HG03139 (cell line): ENCODE measurements around the gene FBXO3.

ENCODE experiments used
- ATAC-seq: cut with Tn5 transposase; IDR thresholded peaks from one replicate; pipeline ENCODE4 v1.9.1; 2021; ENCODE audit not compliant: unreplicated experiment

FBXO3 gene

DNA sequence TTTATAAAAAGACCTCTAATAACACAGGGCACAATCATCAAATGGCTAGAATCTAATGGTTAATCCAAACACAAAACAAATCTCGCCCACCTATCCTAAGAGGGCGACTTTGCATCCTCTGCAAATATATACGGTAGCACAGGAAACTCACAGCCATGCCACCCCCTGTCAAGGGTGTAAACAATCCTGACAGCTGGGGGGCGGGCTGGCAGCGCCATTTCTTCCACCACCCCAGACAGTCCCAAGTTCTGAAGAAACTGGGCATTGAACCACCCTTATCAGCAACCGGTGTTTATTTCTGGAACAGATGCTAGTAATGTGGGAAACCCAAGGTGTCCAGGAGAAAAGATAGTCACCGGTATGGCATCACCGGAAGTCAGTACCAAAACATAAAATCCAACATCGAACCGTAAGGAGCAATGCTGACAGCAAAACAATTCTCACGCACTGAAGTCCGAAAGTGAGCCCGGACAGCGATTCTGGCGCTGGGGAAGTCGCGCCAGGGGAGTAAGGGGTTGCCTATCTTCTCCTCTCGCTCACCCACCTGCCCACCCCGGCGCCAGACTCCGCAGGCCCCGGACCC is 825 bp downstream of the FBXO3 start:
- peak; percentile 8 for ATAC-seq

DNA sequence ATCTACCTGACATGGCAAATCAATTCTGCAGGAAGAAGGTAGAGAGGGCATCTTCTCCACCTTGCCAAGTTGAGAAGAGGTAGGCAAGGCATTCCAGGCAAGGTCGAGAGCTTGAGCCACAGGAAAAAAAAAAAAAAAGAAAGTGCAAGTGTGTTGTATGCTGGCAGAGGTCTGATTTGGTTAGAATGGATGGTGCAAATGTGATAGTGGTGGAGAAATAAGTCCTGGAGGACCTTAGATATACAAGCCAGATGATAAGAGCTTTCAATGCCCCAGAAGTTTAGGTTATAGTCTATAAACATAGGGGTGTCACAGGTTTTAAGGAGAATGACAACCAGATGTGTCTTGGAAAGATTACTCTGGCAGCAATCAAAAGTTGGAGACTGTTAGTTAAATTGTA is 1.4 kb downstream of the FBXO3 start:
- no peak for ATAC-seq

DNA sequence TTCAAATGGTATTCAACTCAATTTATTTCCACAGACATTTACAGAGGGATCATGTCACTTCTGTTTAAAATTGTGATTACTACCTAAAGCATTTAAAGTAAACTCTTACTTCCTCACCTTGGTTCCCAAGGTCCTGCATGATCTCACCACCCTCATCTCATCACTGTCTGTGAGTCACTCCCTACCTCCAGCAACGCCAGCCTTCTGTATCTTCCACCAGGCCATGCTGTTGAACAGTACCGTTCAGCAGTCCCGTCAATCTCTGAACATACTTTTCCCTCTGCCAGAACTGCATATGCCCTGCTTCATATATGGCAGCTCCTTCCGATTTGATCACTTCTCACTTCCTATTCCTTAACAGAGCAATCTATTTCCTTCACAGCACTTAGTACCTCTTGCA is 2.0 kb downstream of the FBXO3 start:
- no peak for ATAC-seq

- no peak for ATAC-seq
These were observed 4.1 kb downstream of the FBXO3 start for GRCh38 chr11:33770236-33770635.

DNA sequence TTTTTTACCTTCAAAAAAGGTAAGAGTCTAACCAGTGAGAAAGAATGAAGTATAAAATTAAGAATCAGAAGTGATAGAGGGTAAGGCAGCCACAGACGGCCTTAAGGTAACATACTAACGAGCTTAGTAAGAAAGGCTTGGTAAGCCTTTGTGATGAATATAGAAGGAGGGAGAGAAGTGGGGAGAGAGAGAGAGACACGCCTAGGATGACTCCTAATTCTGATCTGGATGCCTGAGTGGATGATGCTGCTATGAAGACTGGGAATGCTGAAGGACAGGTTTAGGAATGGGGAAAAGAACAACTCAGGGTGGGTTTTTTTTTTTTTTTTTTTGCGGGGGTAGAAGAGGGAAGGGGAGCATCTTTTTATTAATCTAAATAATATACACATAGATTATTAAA is 4.8 kb downstream of the FBXO3 start:
- no peak for ATAC-seq

DNA sequence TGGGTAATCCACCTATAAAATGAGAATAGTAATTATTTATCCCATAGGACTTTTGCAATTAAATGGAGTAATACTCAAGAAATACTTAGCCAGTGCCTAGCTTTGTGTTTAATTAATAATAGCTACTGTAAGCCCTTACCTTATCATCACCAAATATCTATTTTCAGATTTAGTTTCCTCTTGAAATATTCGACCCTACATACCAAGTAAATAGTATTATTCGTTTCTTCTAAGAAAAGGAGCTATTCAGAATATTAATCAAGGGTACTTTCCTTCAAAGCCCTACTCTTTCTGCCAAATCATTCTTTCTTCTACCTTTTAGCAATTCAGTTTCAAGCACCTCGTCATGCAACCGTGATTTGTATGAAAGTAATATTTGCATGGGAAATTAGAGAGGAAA is 6.7 kb downstream of the FBXO3 start:
- ATAC-seq = no peak

DNA sequence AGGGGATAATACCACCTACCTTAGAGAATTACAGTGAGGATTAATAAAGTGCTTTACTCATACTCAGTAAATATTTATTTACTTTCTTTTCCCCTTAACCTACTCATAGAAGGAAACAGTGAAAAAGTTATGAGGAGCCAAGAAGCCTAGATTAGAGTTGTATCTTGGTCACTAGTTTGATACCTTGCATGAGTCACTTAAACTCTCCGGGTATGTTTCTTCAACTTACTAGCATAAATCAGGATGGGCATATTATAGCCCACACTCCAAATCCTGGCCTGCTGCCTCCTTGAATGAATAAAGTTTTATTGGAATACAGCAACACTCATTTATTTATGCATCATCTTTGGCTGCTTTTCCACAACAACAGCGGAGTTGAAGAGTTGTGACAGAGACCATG is 8.2 kb downstream of the FBXO3 start:
- no peak for ATAC-seq

GRCh38 chr11:33761471-33761870 is 12.8 kb downstream of the FBXO3 start:
- peak; percentile 76 for ATAC-seq

DNA sequence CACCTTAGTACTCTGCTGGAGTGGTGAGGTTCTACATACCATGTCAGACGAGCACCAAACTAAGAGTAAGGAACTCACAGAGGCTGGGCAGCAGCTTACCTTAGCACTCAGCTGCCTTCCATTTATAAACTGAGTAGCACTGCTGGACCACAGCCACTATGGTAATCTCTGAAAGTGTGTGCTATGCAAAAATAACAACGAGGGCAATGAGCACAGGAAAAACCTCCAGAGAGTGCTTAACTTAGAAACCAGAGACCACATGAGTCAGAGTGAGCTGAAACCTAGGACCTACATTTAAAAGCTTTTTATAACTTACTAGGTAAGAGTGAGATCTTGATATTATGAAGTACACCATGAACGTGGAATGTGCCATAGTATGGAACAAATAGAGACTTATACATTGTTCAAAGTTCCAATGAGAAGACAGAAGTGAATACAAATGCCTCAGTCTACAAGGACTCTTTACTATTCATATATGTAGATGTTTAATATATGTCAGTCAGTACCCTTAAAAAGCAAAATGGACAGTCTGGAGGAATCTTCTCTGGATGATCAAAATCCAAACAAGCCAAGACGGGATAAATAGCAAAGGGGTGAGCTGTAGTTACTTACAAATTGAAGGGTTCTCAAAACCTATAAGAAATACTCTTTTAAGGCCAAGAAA is 20.9 kb downstream of the FBXO3 start:
- ATAC-seq = peak; percentile 92

DNA sequence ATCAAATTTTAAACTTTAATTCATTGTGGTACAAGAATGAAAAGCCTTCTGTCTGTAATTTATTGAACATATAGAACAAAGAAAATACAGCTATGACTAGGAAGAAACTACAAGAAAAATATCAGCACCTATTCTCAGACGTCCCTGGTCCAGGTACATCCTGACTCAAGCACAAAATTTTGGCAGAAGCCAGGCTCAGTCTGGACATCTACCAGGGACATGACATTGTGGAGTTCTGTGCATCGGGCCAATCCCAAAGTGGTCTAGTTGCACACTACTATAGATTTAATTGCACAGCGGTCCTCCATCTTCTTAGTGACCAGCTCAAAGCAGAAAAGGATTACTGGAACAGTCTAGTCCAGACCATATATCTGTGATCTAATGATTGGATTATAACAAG is 22.4 kb downstream of the FBXO3 start:
- no peak for ATAC-seq

GRCh38 chr11:33747979-33748378 is 26.3 kb downstream of the FBXO3 start:
- no peak for ATAC-seq

- no peak for ATAC-seq
These were observed 31.0 kb downstream of the FBXO3 start for GRCh38 chr11:33743291-33743690.

DNA sequence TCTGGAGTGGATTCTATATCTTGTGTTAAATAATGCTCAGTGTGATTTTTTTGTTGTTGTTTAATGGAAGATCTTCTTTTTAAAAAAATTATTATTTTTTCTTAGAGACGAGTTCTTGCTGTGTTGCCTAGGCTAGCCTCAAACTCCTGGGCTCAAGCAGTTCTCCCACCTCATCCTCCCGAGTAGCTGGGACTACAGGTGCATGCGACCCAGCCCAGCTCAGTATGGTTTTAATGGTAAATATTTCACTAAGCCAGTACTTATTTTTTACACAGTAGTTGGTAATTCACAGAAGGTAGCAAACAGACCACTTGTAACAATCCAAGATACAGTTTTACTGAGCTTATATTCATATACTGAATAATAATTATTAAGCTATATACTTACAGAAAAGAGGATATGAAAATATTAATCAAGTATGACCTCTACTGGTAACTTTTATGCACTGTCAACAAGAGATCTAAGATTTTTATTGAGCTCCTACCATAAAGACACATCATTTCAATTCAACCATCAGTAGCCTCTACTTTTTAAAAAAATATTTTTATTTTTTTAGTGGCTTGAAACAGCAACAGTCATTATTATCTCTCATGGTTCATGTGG is 32.0 kb downstream of the FBXO3 start:
- no peak for ATAC-seq

GRCh38 chr11:33741806-33742205 is 32.5 kb downstream of the FBXO3 start:
- ATAC-seq = no peak

- no peak for ATAC-seq
These were observed 36.9 kb downstream of the FBXO3 start for GRCh38 chr11:33737362-33737821.

DNA sequence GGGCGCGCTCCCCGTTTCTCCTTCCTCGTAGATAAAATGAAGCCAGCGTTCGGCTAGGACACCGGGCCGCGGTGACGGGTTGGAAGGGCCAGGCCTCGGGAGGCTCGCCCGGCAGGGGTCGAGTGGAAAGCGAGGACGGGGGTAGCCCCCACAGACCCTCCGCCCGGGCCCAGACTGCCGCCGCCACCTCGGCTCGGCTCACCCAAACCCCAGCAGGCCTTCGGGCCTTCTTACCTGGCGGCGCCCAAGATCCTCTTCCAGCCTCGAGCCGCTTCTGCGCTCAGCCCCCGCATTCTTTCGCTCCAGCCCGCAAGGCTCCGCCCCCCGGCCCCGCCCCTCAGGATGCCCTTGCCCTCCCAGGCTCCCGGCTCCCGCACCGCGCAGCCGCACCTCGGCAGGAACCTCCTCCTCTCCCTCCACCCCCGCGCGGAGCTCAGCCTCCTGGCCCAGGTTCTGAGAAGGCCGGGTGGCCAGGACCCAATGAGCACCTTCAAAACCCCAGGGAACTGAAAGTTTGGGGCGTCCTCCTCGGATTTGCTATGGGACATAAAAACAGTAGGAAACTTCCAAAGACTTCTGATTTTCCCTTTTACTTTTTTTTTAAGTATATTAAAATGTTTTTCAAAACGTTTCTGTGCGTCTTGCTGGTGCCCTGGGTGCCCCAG is 38.0 kb downstream of the FBXO3 start, which contains the start of gene CD59:
Gene CD59, minus strand, starts transcription at position 276 of the 665 bp plus-strand sequence. CDS start 13,978 bp downstream, outside the sequence.
- ATAC-seq = peak; percentile 45

DNA sequence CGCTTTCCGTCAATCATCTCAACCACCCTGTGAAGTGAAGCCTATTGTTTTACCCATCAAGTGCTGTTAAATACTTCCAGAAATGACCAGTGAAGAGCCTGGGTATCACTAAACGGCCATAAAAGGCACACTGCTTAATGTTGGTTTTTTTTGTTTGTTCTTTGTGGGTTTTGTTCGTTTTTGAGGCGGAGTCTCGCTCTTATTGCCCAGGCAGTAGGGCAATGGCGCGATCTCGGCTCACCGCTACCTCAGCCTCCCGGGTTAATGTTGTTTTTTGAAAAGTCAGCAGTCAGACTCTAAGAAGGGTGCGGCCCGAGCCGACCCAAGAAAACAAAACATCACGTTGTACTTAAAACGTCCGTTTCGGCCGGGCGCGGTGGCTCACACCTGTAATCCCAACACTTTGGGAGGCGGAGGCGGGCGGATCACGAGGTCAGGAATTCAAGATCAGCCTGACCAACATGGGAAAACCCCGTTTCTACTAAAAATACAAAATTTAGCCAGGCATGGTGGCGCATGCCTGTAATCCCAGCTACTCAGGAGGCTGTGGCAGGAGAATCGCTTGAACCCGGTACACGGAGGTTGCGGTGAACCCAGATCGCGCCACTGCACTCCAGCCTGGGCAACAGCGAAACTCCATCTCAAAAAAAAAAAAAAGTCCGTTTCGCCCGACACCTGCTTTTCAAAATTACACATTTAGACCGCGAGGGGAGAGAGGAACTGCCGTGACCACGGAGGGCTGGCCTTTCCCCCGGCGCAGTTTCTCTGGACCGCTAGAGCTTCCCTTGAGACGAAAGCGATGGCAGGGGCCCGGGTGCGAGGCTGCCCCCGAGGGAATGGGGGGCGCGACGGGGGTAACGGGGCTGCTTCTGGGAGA is 38.8 kb downstream of the FBXO3 start:
- ATAC-seq = peak; percentile 42

DNA sequence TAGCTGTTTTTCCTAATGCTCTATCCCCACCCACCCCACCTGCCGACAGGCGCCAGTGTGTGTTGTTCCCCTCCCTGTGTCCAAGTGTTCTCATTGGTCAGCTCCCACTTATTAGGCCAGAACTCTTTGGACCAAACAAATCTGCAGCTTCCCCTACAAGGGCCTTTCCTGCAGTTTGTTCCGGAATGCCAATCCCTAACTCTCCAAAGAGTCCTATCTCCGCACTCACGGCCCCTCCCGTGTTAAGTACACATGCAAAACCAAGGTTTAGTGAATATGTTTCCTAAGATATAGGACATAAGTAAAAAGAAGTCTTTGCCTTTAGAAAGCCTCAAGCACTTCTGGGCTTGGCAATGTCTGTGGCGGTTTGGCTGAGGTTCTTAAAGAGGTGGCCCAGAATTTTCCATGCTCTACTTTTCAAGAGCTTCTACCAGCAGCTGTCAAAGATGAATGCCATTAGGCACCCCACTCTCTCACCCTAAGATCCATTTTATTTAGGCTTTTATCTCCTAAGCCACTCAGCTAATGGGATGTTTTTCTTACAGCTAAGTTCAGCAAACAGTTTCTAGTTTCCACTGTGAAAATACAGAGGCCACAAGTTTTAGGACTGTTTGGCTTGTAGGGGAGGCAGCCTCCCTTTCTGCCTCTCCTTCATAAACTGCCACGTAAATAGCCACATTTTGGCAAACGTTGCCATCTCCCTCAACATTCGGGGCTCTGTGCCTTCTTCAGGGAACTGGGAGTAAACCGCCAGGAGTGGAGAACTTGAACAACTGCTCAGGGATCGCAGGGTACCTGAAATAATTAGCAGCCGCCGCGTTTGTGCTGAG is 39.7 kb downstream of the FBXO3 start:
- ATAC-seq = no peak

GRCh38 chr11:33733980-33734379 is 40.3 kb downstream of the FBXO3 start:
- no peak for ATAC-seq
